ENCODE results near the gene TMEM145. TPM values are rescaled to one million over a fixed set of nuclear protein-coding genes. Genes with fewer than 3 reads are reported as not detected.

The TMEM145 gene
- total and polyA plus RNA-seq, 9 of the 15 experiments (the other 6 are each of a cell fraction or from before 2014, with no cell fraction given), result 0.80 to 5.5 (median 1.9) TPM; not detected in 3

GRCh38 chr19:42293540-42293939 is 19.6 kb upstream of the TMEM145 start (continued):
- TF ChIP-seq CREB3 (tag; conservative IDR thresholded peaks at IDR 0.05; ENCODE audit: low read depth) (no peak), THAP7 (CRISPR knock-in tag; IDR thresholded peaks at IDR 0.05) (no peak), ARID1B (IDR thresholded peaks at IDR 0.05) (no peak), SRF (CRISPR knock-in tag; IDR thresholded peaks at IDR 0.05) (no peak), TFAP4 (CRISPR knock-in tag; IDR thresholded peaks at IDR 0.05; ENCODE audit: borderline replicate concordance) (peak; percentile 46; the same call in 1 of the 2 replicates), VEZF1 (CRISPR knock-in tag; IDR thresholded peaks at IDR 0.05) (no peak), CEBPZ (IDR thresholded peaks at IDR 0.05; ENCODE audit: borderline replicate concordance, low read depth, low read length) (no peak), POLR2A (conservative IDR thresholded peaks at IDR 0.05) (0 out of 2 replicates have a peak, but pooled peaks have one; percentile 5), ZNF124 (CRISPR knock-in tag; IDR thresholded peaks at IDR 0.05) (no peak), MAFK (IDR thresholded peaks at IDR 0.05; ENCODE audit: low read length) (no peak), DIDO1 (tag; IDR thresholded peaks at IDR 0.05; ENCODE audit: low read depth) (no peak), ETS2 (tag; IDR thresholded peaks at IDR 0.05; ENCODE audit: borderline replicate concordance, poor library complexity, severe bottlenecking) (no peak), HMBOX1 (IDR thresholded peaks at IDR 0.05) (no peak), ZNF77 (CRISPR knock-in tag; IDR thresholded peaks at IDR 0.05) (no peak), CTCF (IDR thresholded peaks at IDR 0.05 in 2 of 3, conservative IDR thresholded peaks at IDR 0.05 in 1 of 3; ENCODE audit: insufficient read depth in 2 of 3, low read depth in 1 of 3, low read length in 3 of 3) (peak in 1 of 3 experiments; percentile 5; a peak in 1 of 6 replicates), RBFOX2 (IDR thresholded peaks at IDR 0.05; ENCODE audit: low read depth, low read length) (peak; percentile 19; the same call in 1 of the 2 replicates)

Measured in K562 (cell line).